Ishikawa (cell line): Measurements from ENCODE around the gene COX6B2.

Experiments used
- CEBPB ChIP-seq: IDR thresholded peaks from 2 replicates; pipeline ENCODE4 v1.6.1; 2012
- EP300 ChIP-seq: IDR thresholded peaks from 2 replicates; pipeline ENCODE4 v1.6.1; 2012; ENCODE audit warnings: borderline replicate concordance
- FOXM1 ChIP-seq: IDR thresholded peaks from 2 replicates; pipeline ENCODE4 v1.6.1; 2012; ENCODE audit warnings: low read depth, borderline replicate concordance
- MAX ChIP-seq: IDR thresholded peaks from 2 replicates; pipeline ENCODE4 v1.6.1; 2012
- RAD21 ChIP-seq: IDR thresholded peaks from 2 replicates; pipeline ENCODE4 v1.6.1; 2012; ENCODE audit warnings: low read depth
- REST ChIP-seq: IDR thresholded peaks from 2 replicates; pipeline ENCODE4 v1.6.1; 2012; ENCODE audit warnings: low read depth, mild to moderate bottlenecking
- TAF1 ChIP-seq: IDR thresholded peaks from 2 replicates; pipeline ENCODE4 v1.6.1; 2012; ENCODE audit warnings: low read depth, mild to moderate bottlenecking
- TCF12 ChIP-seq: IDR thresholded peaks from 2 replicates; pipeline ENCODE4 v1.6.1; 2012; ENCODE audit warnings: low read depth
- YY1 ChIP-seq: IDR thresholded peaks from 2 replicates; pipeline ENCODE4 v1.6.1; 2012; ENCODE audit warnings: low read depth
- ZBTB7A ChIP-seq: IDR thresholded peaks from 2 replicates; pipeline ENCODE4 v1.6.1; 2012; ENCODE audit warnings: low read depth

GRCh38 chr19:55301459-55302317, 52.8 kb downstream of the COX6B2 start:
- TF ChIP-seq EP300 (no peak), MAX (0 out of 2 replicates have a peak, but pooled peaks have one; percentile 26), ZBTB7A (peak; percentile 92), TCF12 (no peak), FOXM1 (no peak), YY1 (no peak), TAF1 (no peak), RAD21 (peak; percentile 73), REST (no peak), CEBPB (no peak)
